ENCODE measurements around the gene VPS11. TPM values are rescaled to one million over a fixed set of nuclear protein-coding genes. Genes with fewer than 3 reads are reported as not detected.
A peak's percentile ranks its signal among the peaks of the same experiment; 100 is the strongest.

The VPS11 gene
- total and polyA plus RNA-seq, 7 donors = 16.2 to 25.4 (median 20.4) TPM

DNA sequence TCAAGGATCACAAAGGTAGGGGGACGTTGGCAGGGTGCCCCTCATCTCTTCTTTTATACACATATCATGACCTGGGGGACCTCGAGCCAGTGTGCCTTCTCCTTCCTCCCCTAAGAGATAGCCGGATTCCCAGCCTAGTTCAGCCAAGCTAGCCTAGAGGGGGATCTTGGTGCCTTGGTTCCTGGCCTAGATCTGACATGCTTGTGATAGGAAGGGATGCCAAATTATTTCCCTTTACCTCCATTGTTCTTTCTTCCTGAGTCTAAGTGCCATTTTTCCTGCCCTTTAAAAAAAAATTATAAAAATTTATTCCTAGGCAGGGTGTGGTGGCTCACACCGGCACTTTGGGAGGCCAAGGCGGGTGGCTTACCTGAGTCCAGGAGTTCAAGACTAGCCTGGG, 46.7 kb downstream of the VPS11 start:
- H3K4me1 ChIP-seq = no peaks in the 10 kb centered on the region
- H3K27me3 ChIP-seq (ENCODE audit: insufficient read depth in 3 of 3, low read length in 2 of 3) = no peaks in the 10 kb centered on the region
- H3K4me3 ChIP-seq = no peak overlapping the region
- TF ChIP-seq, protein P1, sequence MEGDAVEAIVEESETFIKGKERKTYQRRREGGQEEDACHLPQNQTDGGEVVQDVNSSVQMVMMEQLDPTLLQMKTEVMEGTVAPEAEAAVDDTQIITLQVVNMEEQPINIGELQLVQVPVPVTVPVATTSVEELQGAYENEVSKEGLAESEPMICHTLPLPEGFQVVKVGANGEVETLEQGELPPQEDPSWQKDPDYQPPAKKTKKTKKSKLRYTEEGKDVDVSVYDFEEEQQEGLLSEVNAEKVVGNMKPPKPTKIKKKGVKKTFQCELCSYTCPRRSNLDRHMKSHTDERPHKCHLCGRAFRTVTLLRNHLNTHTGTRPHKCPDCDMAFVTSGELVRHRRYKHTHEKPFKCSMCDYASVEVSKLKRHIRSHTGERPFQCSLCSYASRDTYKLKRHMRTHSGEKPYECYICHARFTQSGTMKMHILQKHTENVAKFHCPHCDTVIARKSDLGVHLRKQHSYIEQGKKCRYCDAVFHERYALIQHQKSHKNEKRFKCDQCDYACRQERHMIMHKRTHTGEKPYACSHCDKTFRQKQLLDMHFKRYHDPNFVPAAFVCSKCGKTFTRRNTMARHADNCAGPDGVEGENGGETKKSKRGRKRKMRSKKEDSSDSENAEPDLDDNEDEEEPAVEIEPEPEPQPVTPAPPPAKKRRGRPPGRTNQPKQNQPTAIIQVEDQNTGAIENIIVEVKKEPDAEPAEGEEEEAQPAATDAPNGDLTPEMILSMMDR (IDR thresholded peaks at IDR 0.05) = no peak
- intact Hi-C loops (cut with DNase I) = no loop called here
- WGBS, 3 donors = 79 to 87% (median 81%) methylated on average over 5 of the region's 5 CpGs
- no peak for DNase-seq
- no peak for ATAC-seq
- H3K36me3 ChIP-seq (ENCODE audit: insufficient read depth in 1 of 2, low read depth in 1 of 2) = peaks cover 2 to 75% of the 10 kb centered on the region in 2 donors
- no peak overlapping the region for H3K27ac ChIP-seq
- H3K9me3 ChIP-seq = no peaks in the 10 kb centered on the region

DNA sequence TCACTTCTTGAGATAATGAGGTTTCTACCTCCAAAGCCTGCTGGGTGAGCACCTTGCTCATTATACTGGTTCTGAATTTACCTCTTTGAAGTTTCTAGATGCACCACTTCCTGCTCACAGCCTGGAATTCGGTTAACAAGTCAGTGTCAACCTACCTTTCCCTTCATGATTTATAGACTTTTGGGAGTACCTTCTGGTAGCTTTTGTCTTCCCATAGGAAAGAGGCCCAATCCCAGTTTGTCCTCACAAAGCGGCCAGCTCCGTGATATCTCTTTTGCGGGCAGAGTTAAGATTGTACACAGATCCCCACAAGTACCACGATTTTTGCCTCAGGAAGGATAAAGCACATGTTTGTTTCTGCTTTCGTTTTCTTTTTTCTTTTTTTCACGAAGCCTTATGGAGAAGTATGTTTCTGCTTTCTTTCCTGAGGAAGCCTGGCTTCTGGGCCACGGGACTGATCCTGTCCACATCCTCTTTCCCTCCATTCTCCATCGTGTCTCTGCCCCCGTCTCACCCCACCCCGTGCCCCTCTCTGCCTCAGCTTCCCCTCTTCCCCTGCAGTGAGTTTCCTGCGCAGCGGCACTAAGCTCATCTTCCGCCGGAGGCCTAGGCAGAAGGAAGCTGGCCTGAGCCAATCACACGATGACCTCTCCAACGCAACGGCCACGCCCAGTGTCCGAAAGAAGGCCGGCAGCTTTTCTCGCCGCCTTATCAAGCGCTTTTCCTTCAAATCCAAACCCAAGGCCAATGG, 48.0 kb downstream of the VPS11 start:
- Histone ChIP-seq H3K4me1 (peaks cover 2% of the 10 kb centered on the region), H3K4me3 (peak overlapping the region; percentile 18), H3K27ac (no peak overlapping the region), H3K36me3 (ENCODE audit: insufficient read depth in 1 of 2, low read depth in 1 of 2) (peaks cover 2 to 71% of the 10 kb centered on the region in 2 donors), H3K27me3 (ENCODE audit: insufficient read depth in 3 of 3, low read length in 2 of 3) (no peaks in the 10 kb centered on the region), H3K9me3 (no peaks in the 10 kb centered on the region)
- intact Hi-C loops (cut with DNase I) = no loop called here
- peak; percentile 51 to 69 for DNase-seq
- TF ChIP-seq, protein P1 (IDR thresholded peaks at IDR 0.05) = no peak
- ATAC-seq = peak in 1 of 4 donors; percentile 28
- WGBS, 3 donors = 66 to 74% (median 70%) methylated on average over 24 of the region's 24 CpGs

DNA sequence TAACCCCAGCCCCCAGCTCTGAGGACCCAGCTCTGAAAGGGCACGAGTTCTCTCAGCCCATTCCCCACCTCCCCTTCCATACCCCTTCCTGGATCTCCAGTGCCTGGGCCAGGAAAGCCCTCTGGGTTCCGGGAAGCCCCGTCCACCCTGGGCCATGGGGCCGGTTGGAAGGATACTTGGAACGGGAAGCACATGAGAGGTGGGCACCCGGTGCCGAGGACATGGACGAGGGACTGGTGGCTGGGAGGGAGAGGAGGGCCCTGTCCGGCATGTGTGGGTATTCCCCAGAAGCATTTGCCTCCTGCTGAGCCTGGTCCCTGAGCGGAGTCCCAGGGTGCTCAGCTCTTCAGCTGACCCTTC, 48.6 kb downstream of the VPS11 start:
- peaks cover 2 to 65% of the 10 kb centered on the region in 2 donors for H3K36me3 ChIP-seq (ENCODE audit: insufficient read depth in 1 of 2, low read depth in 1 of 2)
- H3K4me3 ChIP-seq = no peak overlapping the region

DNA sequence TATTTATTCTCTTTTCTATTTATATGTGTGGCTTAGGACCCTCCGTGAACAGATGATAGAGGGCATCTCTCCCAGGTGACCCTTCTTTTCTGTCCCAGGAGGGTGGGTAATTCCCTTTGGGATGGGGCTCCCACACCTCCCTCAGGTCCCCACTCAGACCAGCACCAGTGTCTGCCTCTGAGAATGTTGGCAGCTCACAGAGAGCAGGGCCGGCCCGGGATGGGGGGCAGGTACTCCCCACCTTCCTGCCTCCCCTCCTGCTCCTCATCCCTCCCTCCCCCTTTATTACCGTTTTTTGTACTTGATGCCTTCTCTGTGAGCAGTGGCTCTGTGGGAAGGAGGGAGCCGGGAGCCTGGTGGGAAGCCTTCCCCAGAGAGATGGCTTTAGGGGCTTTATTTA, 49.0 kb downstream of the VPS11 start:
- Histone ChIP-seq H3K27ac (no peak overlapping the region), H3K4me1 (peaks cover 3% of the 10 kb centered on the region), H3K9me3 (no peaks in the 10 kb centered on the region), H3K4me3 (no peak overlapping the region), H3K36me3 (ENCODE audit: insufficient read depth in 1 of 2, low read depth in 1 of 2) (peaks cover 2 to 61% of the 10 kb centered on the region in 2 donors), H3K27me3 (ENCODE audit: insufficient read depth in 3 of 3, low read length in 2 of 3) (no peaks in the 10 kb centered on the region)
- ATAC-seq (no peak), DNase-seq (no peak)
- intact Hi-C loops (cut with DNase I) = no loop called here
- WGBS, 3 donors = 54 to 75% (median 55%) methylated on average over 5 of the region's 5 CpGs
- TF ChIP-seq, protein P1 (IDR thresholded peaks at IDR 0.05) = no peak

More for the DNA sequence above, 48.6 kb downstream of the VPS11 start:
- WGBS, 3 donors = 79 to 88% (median 84%) methylated on average over 10 of the region's 10 CpGs
- TF ChIP-seq, protein P1 (IDR thresholded peaks at IDR 0.05) = no peak
- no peak for ATAC-seq
- Histone ChIP-seq H3K27me3 (ENCODE audit: insufficient read depth in 3 of 3, low read length in 2 of 3) (no peaks in the 10 kb centered on the region), H3K4me1 (peaks cover 3% of the 10 kb centered on the region), H3K27ac (no peak overlapping the region), H3K9me3 (no peaks in the 10 kb centered on the region)
- intact Hi-C loops (cut with DNase I) = no loop called here
- no peak for DNase-seq
